H1 (cell line): Measurements from ENCODE around the gene RNPS1. TPM values are rescaled to one million over a fixed set of nuclear protein-coding genes. Genes with fewer than 3 reads are reported as not detected.

Experiments used
- CTCF ChIA-PET: fragments of 300-600 bp; sonication (Branson Sonifier 250); formaldehyde crosslinking; loops from one replicate; lab custom pipeline; 2021; ENCODE audit not compliant: partially characterized antibody; lab: Charles Lee
- POLR2A ChIA-PET: fragments of 300-600 bp; sonication (Branson Sonifier 250); formaldehyde crosslinking; loops from one replicate; lab custom pipeline; 2021; ENCODE audit warnings: inconsistent platforms; ENCODE audit not compliant: partially characterized antibody; lab: Charles Lee
- DNase-seq, 2 experiments: peaks; one replicate each; pipeline versions ENCODE4 v3.0.0 to v3.0.0-alpha.2; 2010 to 2022; ENCODE audit warnings: low spot score in 2 of 2, low read depth in 1 of 2, mixed read lengths in 1 of 2
- FAIRE-seq: peaks from 2 replicates; lab custom pipeline; 2011; peaks lifted over from hg19 to GRCh38; lab: Jason Lieb, UNC
- H2AFZ ChIP-seq: 2 replicates; pipeline ENCODE4 v1.8.1; 2012; ENCODE audit warnings: low read length, inconsistent platforms
- H2AK5ac ChIP-seq: 2 replicates; pipeline ENCODE4 v1.6.1; 2013; ENCODE audit warnings: low read depth, low read length
- H2BK120ac ChIP-seq: replicated peaks from 2 replicates; pipeline ENCODE3; 2013; ENCODE audit warnings: low read depth, low read length, inconsistent platforms
- H2BK12ac ChIP-seq: 2 replicates; pipeline ENCODE4 v1.6.1; 2013; ENCODE audit warnings: low read depth, low read length
- H2BK15ac ChIP-seq: 2 replicates; pipeline ENCODE4 v1.6.1; 2013; ENCODE audit warnings: low read length
- H2BK20ac ChIP-seq: 2 replicates; pipeline ENCODE4 v1.6.1; 2013; ENCODE audit warnings: low read length
- H2BK5ac ChIP-seq: 2 replicates; pipeline ENCODE4 v1.6.1; 2013; ENCODE audit warnings: low read depth, low read length
- H3K14ac ChIP-seq: 2 replicates; pipeline ENCODE4 v1.6.1; 2013; ENCODE audit warnings: inconsistent platforms; ENCODE audit not compliant: insufficient read length
- H3K18ac ChIP-seq: 2 replicates; pipeline ENCODE4 v1.6.1; 2013; ENCODE audit warnings: low read length; ENCODE audit errors: extremely low read depth
- H3K23ac ChIP-seq: 2 replicates; pipeline ENCODE4 v1.6.1; 2013; ENCODE audit warnings: inconsistent platforms; ENCODE audit not compliant: insufficient read length
- H3K23me2 ChIP-seq: 2 replicates; pipeline ENCODE4 v1.6.1; 2013; ENCODE audit warnings: low read depth, low read length
- H3K27ac ChIP-seq: 2 replicates; pipeline ENCODE4 v1.6.1; 2011; ENCODE audit warnings: low read depth, low read length, inconsistent platforms
- H3K27me3 ChIP-seq, 4 experiments: replicated peaks in 1 of 4; 1 replicate in 1 of 4; 2 replicates in 3 of 4; pipeline versions ENCODE4 v1.6.1 to v1.8.1; 2011 to 2013; ENCODE audit warnings: low read length in 3 of 4, mild to moderate bottlenecking in 3 of 4, inconsistent platforms in 2 of 4, mixed read lengths in 2 of 4, moderate library complexity in 1 of 4; ENCODE audit not compliant: control insufficient read depth in 3 of 4, insufficient read depth in 3 of 4; ENCODE audit errors: extremely low read depth in 1 of 4
- H3K36me3 ChIP-seq, 4 experiments: 2 replicates each; pipeline versions ENCODE4 v1.6.1 to v1.8.1; 2011 to 2013; ENCODE audit warnings: mild to moderate bottlenecking in 4 of 4, low read length in 3 of 4, moderate library complexity in 2 of 4, control low read depth in 1 of 4, inconsistent platforms in 1 of 4; ENCODE audit not compliant: insufficient read depth in 4 of 4, control insufficient read depth in 2 of 4
- H3K4ac ChIP-seq: replicated peaks from 2 replicates; pipeline ENCODE3; 2013; ENCODE audit warnings: low read length, low read depth, mixed read lengths, inconsistent platforms; ENCODE audit not compliant: insufficient read length
- H3K4me1 ChIP-seq, 4 experiments: replicated peaks in 1 of 4; 1 replicate in 1 of 4; 2 replicates in 3 of 4; pipeline versions ENCODE4 v1.6.1 to v1.8.1; 2011 to 2013; ENCODE audit warnings: low read length in 3 of 4, inconsistent platforms in 2 of 4, mixed read lengths in 1 of 4; ENCODE audit not compliant: insufficient read depth in 4 of 4, control insufficient read depth in 3 of 4
- H3K4me2 ChIP-seq, 2 experiments: 2 replicates each; pipeline versions ENCODE4 v1.6.1 to v1.8.1; 2011 to 2013; ENCODE audit warnings: low read depth in 2 of 2, low read length in 2 of 2, control low read depth in 1 of 2, inconsistent platforms in 1 of 2, mild to moderate bottlenecking in 1 of 2; ENCODE audit not compliant: insufficient read depth in 1 of 2
- H3K4me3 ChIP-seq, 4 experiments: fragments of 200-600, 300-600 bp in 1 of 4; sonication (generic), shearing (Covaris generic), sonication (Bioruptor Twin) in 1 of 4; 2 replicates each; pipeline versions ENCODE4 v1.5.1 to v1.8.1; 2011 to 2016; ENCODE audit warnings: low read length in 4 of 4, low read depth in 3 of 4, control low read depth in 2 of 4, inconsistent platforms in 2 of 4, mild to moderate bottlenecking in 2 of 4, mixed read lengths in 1 of 4, moderate library complexity in 1 of 4; ENCODE audit not compliant: insufficient read depth in 2 of 4; ENCODE audit errors: extremely low read depth in 1 of 4
- H3K56ac ChIP-seq: replicated peaks from 2 replicates; pipeline ENCODE3; 2013; ENCODE audit warnings: low read depth, mild to moderate bottlenecking, mixed read lengths, low read length, inconsistent platforms; ENCODE audit not compliant: insufficient read length
- H3K79me1 ChIP-seq: 2 replicates; pipeline ENCODE4 v1.6.1; 2013; ENCODE audit warnings: low read depth, low read length, control low read depth
- H3K79me2 ChIP-seq, 2 experiments: 2 replicates each; pipeline versions ENCODE4 v1.6.1 to v1.8.1; 2012 to 2013; ENCODE audit warnings: low read length in 2 of 2, mild to moderate bottlenecking in 2 of 2, inconsistent platforms in 1 of 2; ENCODE audit not compliant: insufficient read depth in 2 of 2, control insufficient read depth in 1 of 2
- H3K9ac ChIP-seq, 4 experiments: replicated peaks in 1 of 4; 1 replicate in 1 of 4; 2 replicates in 3 of 4; pipeline versions ENCODE4 v1.6.1 to v1.8.1; 2011 to 2013; ENCODE audit warnings: low read depth in 3 of 4, low read length in 3 of 4, control low read depth in 2 of 4, mild to moderate bottlenecking in 2 of 4, moderate library complexity in 2 of 4, inconsistent platforms in 1 of 4; ENCODE audit errors: extremely low read depth in 1 of 4
- H3K9me3 ChIP-seq, 2 experiments: 2 replicates each; pipeline versions ENCODE4 v1.6.1 to v1.8.1; 2012 to 2013; ENCODE audit warnings: mild to moderate bottlenecking in 2 of 2, moderate library complexity in 2 of 2, control low read depth in 1 of 2, inconsistent platforms in 1 of 2, low read depth in 1 of 2, low read length in 1 of 2, mixed read lengths in 1 of 2; ENCODE audit not compliant: insufficient read depth in 2 of 2
- H4K20me1 ChIP-seq, 2 experiments: replicated peaks in 1 of 2; 2 replicates each; pipeline versions ENCODE3 to v1.8.1; 2011 to 2013; ENCODE audit warnings: inconsistent platforms in 2 of 2, low read length in 2 of 2, mild to moderate bottlenecking in 1 of 2; ENCODE audit not compliant: insufficient read depth in 2 of 2, control insufficient read depth in 1 of 2
- H4K5ac ChIP-seq: 2 replicates; pipeline ENCODE4 v1.6.1; 2013; ENCODE audit warnings: low read length, low read depth, mixed read lengths, inconsistent platforms; ENCODE audit not compliant: insufficient read length
- H4K8ac ChIP-seq: 2 replicates; pipeline ENCODE4 v1.8.0; 2013; ENCODE audit warnings: mild to moderate bottlenecking, moderate library complexity, low read length, inconsistent platforms; ENCODE audit not compliant: insufficient read depth; ENCODE audit errors: extremely low read depth
- H4K91ac ChIP-seq: replicated peaks from 2 replicates; pipeline ENCODE3; 2013; ENCODE audit warnings: low read length, mixed read lengths, inconsistent platforms; ENCODE audit not compliant: insufficient read length
- CTCF ChIP-seq, 3 experiments: IDR thresholded peaks; 1 replicate in 2 of 3; 2 replicates in 1 of 3; pipeline versions ENCODE4 v1.5.1 to v1.6.1; 2011; ENCODE audit warnings: low read length in 3 of 3, mild to moderate bottlenecking in 3 of 3, inconsistent platforms in 2 of 3, low read depth in 1 of 3, moderate library complexity in 1 of 3; ENCODE audit not compliant: insufficient read depth in 1 of 3; ENCODE audit errors: control extremely low read depth in 1 of 3
- GABPA ChIP-seq: IDR thresholded peaks from 2 replicates; pipeline ENCODE4 v1.6.1; 2011; ENCODE audit warnings: mild to moderate bottlenecking, low read length, moderate library complexity, borderline replicate concordance; ENCODE audit not compliant: insufficient read depth
- MAFK ChIP-seq: IDR thresholded peaks from 2 replicates; pipeline ENCODE4 v1.6.1; 2012; ENCODE audit warnings: low read depth, mild to moderate bottlenecking, improper control_type of control experiment, low read length
- RAD21 ChIP-seq, 2 experiments: IDR thresholded peaks in 1 of 2; conservative IDR thresholded peaks in 1 of 2; 2 replicates each; pipeline ENCODE4 v1.6.1; 2011; ENCODE audit warnings: low read depth in 2 of 2, low read length in 2 of 2, improper control_type of control experiment in 1 of 2, inconsistent platforms in 1 of 2, mild to moderate bottlenecking in 1 of 2, moderate library complexity in 1 of 2
- WGBS, 2 experiments: shearing (Covaris generic) in 1 of 2; methylation state at CpG; one replicate each; pipeline versions ENCODE4 v1.1.6 to v1.1.7; 2013 to 2015; ENCODE audit warnings: low lambda C conversion rate in 2 of 2, mixed read lengths in 2 of 2, inconsistent platforms in 1 of 2, low coverage in 1 of 2, missing lambda C conversion rate in 1 of 2; ENCODE audit not compliant: insufficient replicate concordance in 2 of 2, insufficient coverage in 1 of 2, insufficient read length in 1 of 2; ENCODE audit errors: extremely low coverage in 1 of 2, missing lambda C conversion rate in 1 of 2; 5-methylcytosine and 5-hydroxymethylcytosine counted together
- polyA plus RNA-seq, 7 experiments: library from polyadenylated mRNA; depleted of rRNA in 3 of 7; stranded (reverse) in 5 of 7; unstranded in 2 of 7; fragments of >200 nt in 5 of 7; fragments of 200-250 nt in 2 of 7; gene quantifications; 1 replicate in 5 of 7; 2 replicates in 1 of 7; 4 replicates in 1 of 7; pipeline versions ENCODE4 v1.2.1 to v1.2.3, GENCODE V29; 2011 to 2013; ENCODE audit warnings: missing spikeins in 2 of 7, mixed read lengths in 2 of 7
- total RNA-seq: library from RNA; stranded (reverse); fragmentation: NEBNext Ultra II Directional; extraction: Animal tissue kit (Norgen Biotek cat#: 25700); gene quantifications from 2 replicates; pipeline ENCODE4 v1.2.1, GENCODE V29; 2021

Gene RNPS1
- total and polyA plus RNA-seq, 2 of the 8 experiments (the other 6 are each of a cell fraction or from before 2014, with no cell fraction given) = 330 to 350 TPM

GRCh38 chr16:2278272-2278608, 10.3 kb upstream of the RNPS1 start:
- CTCF ChIA-PET = interaction anchor here (0.6 to 4.8 kb wide), 15 partner anchors 8 to 223 kb away, joined by 3 to 30 read pairs (median 3); no protein-coding TSS in a partner anchor
- H4K8ac ChIP-seq = peak overlapping the region; percentile 35; the same call in 1 of the 2 replicates
- H2BK20ac ChIP-seq = no peak overlapping the region
- FAIRE-seq = no peak
- H3K79me2 ChIP-seq = no peaks in the 10 kb centered on the region
- H3K4me1 ChIP-seq = no peaks in the 10 kb centered on the region; a peak in 1 of 7 replicates
- TF ChIP-seq RAD21 (IDR thresholded peaks at IDR 0.05 in 1 of 2, conservative IDR thresholded peaks at IDR 0.05 in 1 of 2; ENCODE audit: low read depth in 2 of 2, low read length in 2 of 2) (peak; percentile 38 to 48), MAFK (no peak), CTCF (IDR thresholded peaks at IDR 0.05; ENCODE audit: control extremely low read depth in 1 of 3, insufficient read depth in 1 of 3, low read depth in 1 of 3, low read length in 3 of 3) (peak; percentile 53 to 66 (median 54)), GABPA (peak; percentile 54; the same call in 1 of the 2 replicates)
- TF ChIP-seq, all 59 proteins: peak for 3
- Histone ChIP-seq H2BK12ac (no peak overlapping the region), H3K4me2 (no peak overlapping the region), H3K56ac (no peak overlapping the region), H3K18ac (no peak overlapping the region), H3K27ac (no peak overlapping the region), H4K5ac (no peak overlapping the region), H3K4ac (no peak overlapping the region), H3K14ac (no peak overlapping the region), H2BK5ac (0 out of 2 replicates have a peak overlapping the region, but pooled peaks have one; percentile 8), H4K91ac (no peak overlapping the region), H3K23me2 (no peaks in the 10 kb centered on the region), H3K9me3 (no peaks in the 10 kb centered on the region), H3K27me3 (no peaks in the 10 kb centered on the region), H4K20me1 (peaks cover 3 to 5% of the 10 kb centered on the region in 2 experiments), H3K79me1 (no peaks in the 10 kb centered on the region), H2AFZ (no peak overlapping the region), H3K4me3 (no peak overlapping the region), H2BK15ac (no peak overlapping the region), H3K23ac (no peak overlapping the region), H2AK5ac (no peak overlapping the region), H2BK120ac (no peak overlapping the region), H3K9ac (no peak overlapping the region), H3K36me3 (no peaks in the 10 kb centered on the region)
- POLR2A ChIA-PET = interaction anchor here (0.6 to 3.6 kb wide), 11 partner anchors 8 to 325 kb away, joined by 3 to 29 read pairs (median 4); partner anchors contain the start of genes ECI1 and TRAF7
- no peak for DNase-seq
- 88% methylated on average over 13 of the region's 14 CpGs; no CpG with 5 or more reads in 1 of the 2 experiments for WGBS, 2 experiments
